K562 (cell line): Measurements from ENCODE around the gene ZP1. TPM values are rescaled to one million over a fixed set of nuclear protein-coding genes. Genes with fewer than 3 reads are reported as not detected.
A peak's percentile ranks its signal among the peaks of the same experiment; 100 is the strongest.

Source experiments
- AFF4 ChIP-seq: sonication (generic); formaldehyde crosslinking; IDR thresholded peaks from 2 replicates; pipeline ENCODE4 v1.8.0; 2023; ENCODE audit warnings: mild to moderate bottlenecking, missing genetic modification reagents
- ETV1 ChIP-seq: fragments of 450-650 bp; conservative IDR thresholded peaks from 2 replicates; pipeline ENCODE4 v1.6.1; 2016; ENCODE audit warnings: missing genetic modification characterization, control low read depth, low read depth, missing compliant biosample characterization
- PTBP1 ChIP-seq: fragments of 200-400 bp; formaldehyde crosslinking; IDR thresholded peaks from 2 replicates; pipeline ENCODE4 v1.6.1; 2017; ENCODE audit warnings: low read depth, low read length
- TAF9B ChIP-seq: fragments of 450-650 bp; IDR thresholded peaks from 2 replicates; pipeline ENCODE4 v1.6.1; 2018; ENCODE audit warnings: mild to moderate bottlenecking; ENCODE audit not compliant: partially characterized antibody
- TBL1XR1 ChIP-seq, 2 experiments: IDR thresholded peaks; 2 replicates each; pipeline ENCODE4 v1.6.1; 2012; ENCODE audit warnings: improper control_type of control experiment in 2 of 2, low read length in 2 of 2, mild to moderate bottlenecking in 1 of 2
- ZBTB2 ChIP-seq: fragments of 450-650 bp; IDR thresholded peaks from 2 replicates; pipeline ENCODE4 v1.6.1; 2016; ENCODE audit warnings: antibody characterized with exemption
- ZBTB43 ChIP-seq: sonication (generic); formaldehyde crosslinking; IDR thresholded peaks from 2 replicates; pipeline ENCODE4 v1.8.0; 2023; ENCODE audit warnings: mild to moderate bottlenecking, missing genetic modification reagents
- ZNF318 ChIP-seq, 2 experiments: fragments of 450-650 bp; IDR thresholded peaks; 2 replicates each; pipeline ENCODE4 v1.6.1; 2016; ENCODE audit warnings: mild to moderate bottlenecking in 2 of 2, borderline replicate concordance in 1 of 2, low read depth in 1 of 2, moderate library complexity in 1 of 2
- polyA plus RNA-seq, 8 experiments: library from polyadenylated mRNA; depleted of rRNA in 4 of 8; stranded (reverse) in 5 of 8; unstranded in 3 of 8; fragments of >200 nt; fragmentation: Nextera tagmentation in 2 of 8; fragmentation: Illumina TruSeq in 1 of 8; extraction: Ambion mirVana in 2 of 8; extraction: Trizol in 1 of 8; gene quantifications; 2 replicates each; pipeline versions ENCODE4 v1.2.1 to v1.2.3, GENCODE V29; 2011 to 2014; ENCODE audit warnings: inconsistent platforms in 1 of 8, missing spikeins in 1 of 8
- total RNA-seq, 7 experiments: library from RNA; depleted of rRNA in 6 of 7; stranded (reverse); fragments of >200 nt in 6 of 7; fragmentation: Illumina TruSeq in 2 of 7; extraction: Trizol in 2 of 7; gene quantifications; 2 replicates each; pipeline versions ENCODE4 v1.2.1 to v1.2.3, GENCODE V29; 2011 to 2021; ENCODE audit warnings: low replicate concordance in 1 of 7
- TF ChIP-seq, protein P1 (sequence below): sonication (generic); formaldehyde crosslinking; IDR thresholded peaks from 2 replicates; pipeline ENCODE4 v1.8.1; 2022; ENCODE audit warnings: missing genetic modification reagents

The ZP1 gene
- total and polyA plus RNA-seq, 9 of the 15 experiments (the other 6 are each of a cell fraction or from before 2014, with no cell fraction given) = 0.11 to 0.15 TPM; not detected in 7

DNA sequence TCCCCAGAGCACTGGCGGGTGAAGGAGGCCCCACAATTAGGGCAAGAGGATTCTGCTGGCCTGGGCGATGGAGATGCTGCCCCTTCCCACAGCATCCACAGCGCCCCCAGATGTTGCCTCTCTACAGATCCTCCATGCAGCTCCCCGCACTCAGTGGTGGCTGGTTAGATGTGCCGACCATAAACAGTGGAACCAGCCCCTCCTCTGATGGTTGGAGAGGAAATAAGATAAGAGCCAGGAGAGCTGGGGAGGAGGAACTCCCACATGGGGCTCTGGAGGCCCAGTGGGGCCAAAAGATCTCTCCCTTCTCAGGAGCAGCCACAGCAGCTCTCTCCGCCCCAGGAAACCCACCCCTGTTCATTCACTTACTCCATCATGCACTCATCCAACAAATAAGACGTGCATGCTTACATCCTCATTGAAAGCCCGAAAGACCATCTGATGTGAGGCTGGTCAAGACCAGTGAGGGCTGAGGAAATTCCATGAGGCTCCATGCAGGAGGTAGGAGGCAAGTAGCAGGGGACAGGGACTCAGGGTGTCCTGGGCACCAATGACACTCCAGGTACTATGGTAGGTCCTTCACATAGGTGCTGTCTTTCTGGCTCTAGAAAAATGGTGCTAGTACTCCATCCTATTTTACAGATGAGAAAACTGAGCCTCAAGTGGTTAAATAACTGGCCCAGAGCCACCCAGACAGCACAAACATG lies 13.0 kb upstream of the ZP1 start (continued):
- TF ChIP-seq ZBTB2 = 0 out of 2 replicates have a peak, but pooled peaks have one; percentile 17
- TF ChIP-seq TBL1XR1 (IDR thresholded peaks at IDR 0.05; ENCODE audit: low read length in 2 of 2) = peak in 1 of 2 experiments; percentile 76; a peak in 2 of 4 replicates
- TF ChIP-seq PTBP1 = no peak
- no peak for TF ChIP-seq TAF9B
- no peak for TF ChIP-seq ZBTB43
- no peak for TF ChIP-seq AFF4 (CRISPR knock-in tag)
- TF ChIP-seq ZNF318 (IDR thresholded peaks at IDR 0.05; ENCODE audit: borderline replicate concordance in 1 of 2, low read depth in 1 of 2) = no peak
- TF ChIP-seq, protein P1, sequence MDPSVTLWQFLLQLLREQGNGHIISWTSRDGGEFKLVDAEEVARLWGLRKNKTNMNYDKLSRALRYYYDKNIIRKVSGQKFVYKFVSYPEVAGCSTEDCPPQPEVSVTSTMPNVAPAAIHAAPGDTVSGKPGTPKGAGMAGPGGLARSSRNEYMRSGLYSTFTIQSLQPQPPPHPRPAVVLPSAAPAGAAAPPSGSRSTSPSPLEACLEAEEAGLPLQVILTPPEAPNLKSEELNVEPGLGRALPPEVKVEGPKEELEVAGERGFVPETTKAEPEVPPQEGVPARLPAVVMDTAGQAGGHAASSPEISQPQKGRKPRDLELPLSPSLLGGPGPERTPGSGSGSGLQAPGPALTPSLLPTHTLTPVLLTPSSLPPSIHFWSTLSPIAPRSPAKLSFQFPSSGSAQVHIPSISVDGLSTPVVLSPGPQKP (CRISPR knock-in tag) = no peak
- TF ChIP-seq ETV1 (tag) = 0 out of 2 replicates have a peak, but pooled peaks have one; percentile 65
